Heart right ventricle (tissue), 16 donors: ENCODE data around the gene RIPPLY2. TPM values are rescaled to one million over a fixed set of nuclear protein-coding genes. Genes with fewer than 3 reads are reported as not detected.
A peak's percentile ranks its signal among the peaks of the same experiment; 100 is the strongest.

Experiments
- ATAC-seq, 8 donors: fragments of 200-7000 bp; cut with Tn5 transposase; one replicate each; pipeline ENCODE4 v1.9.1; 2020; ENCODE audit warnings: mild to moderate bottlenecking in 8 of 8, moderate library complexity in 8 of 8, moderate number of reproducible peaks in 1 of 8
- DNase-seq, 2 donors: peaks; one replicate each; pipeline ENCODE4 v3.0.0-alpha.2; 2020
- H3K27ac ChIP-seq, 10 donors: fragments of 200-600 bp; sonication (generic) in 2 of 10; one replicate each; pipeline versions ENCODE4 v1.5.0 to v1.8.0; 2020 to 2022; ENCODE audit warnings: mild to moderate bottlenecking in 3 of 10
- H3K27me3 ChIP-seq, 7 donors: fragments of 200-600 bp; one replicate each; pipeline ENCODE4 v1.8.0; 2021 to 2022; ENCODE audit warnings: mild to moderate bottlenecking in 2 of 7
- H3K36me3 ChIP-seq, 9 donors: fragments of 200-600 bp; sonication (generic) in 1 of 9; one replicate each; pipeline versions ENCODE4 v1.5.0 to v1.8.0; 2020 to 2022; ENCODE audit warnings: mild to moderate bottlenecking in 2 of 9
- H3K4me1 ChIP-seq, 9 donors: fragments of 200-600 bp; sonication (generic) in 1 of 9; one replicate each; pipeline versions ENCODE4 v1.5.0 to v1.8.0; 2020 to 2022; ENCODE audit warnings: mild to moderate bottlenecking in 4 of 9
- H3K4me3 ChIP-seq, 10 donors: fragments of 200-600 bp; sonication (generic) in 2 of 10; one replicate each; pipeline versions ENCODE4 v1.5.0 to v1.8.0; 2020 to 2022; ENCODE audit warnings: mild to moderate bottlenecking in 7 of 10, moderate library complexity in 2 of 10
- H3K9me3 ChIP-seq, 11 donors: fragments of 200-600 bp in 10 of 11; sonication (generic) in 2 of 11; one replicate each; pipeline versions ENCODE4 v1.5.0 to v1.8.0; 2013 to 2022; ENCODE audit warnings: mild to moderate bottlenecking in 2 of 11, control low read depth in 1 of 11, moderate library complexity in 1 of 11
- WGBS, 2 donors: extraction: QIAGEN DNeasy Blood & Tissue Kit; methylation state at CpG; one replicate each; pipeline ENCODE4 v1.1.7; 2013; ENCODE audit warnings: inconsistent platforms in 1 of 2; 5-methylcytosine and 5-hydroxymethylcytosine counted together
- intact Hi-C, 10 donors: fragments of 100-400 bp; cut with DNase I; formaldehyde crosslinking; loops; one replicate each; pipeline versions ENCODE4 v1.11.1 to v1.14.2; 2022
- polyA plus RNA-seq, 2 donors: library from polyadenylated mRNA; stranded (reverse); fragments of 200-250 nt; gene quantifications; one replicate each; pipeline ENCODE4 v1.2.3, GENCODE V29; 2013
- total RNA-seq, 10 donors: library from RNA; stranded (reverse); fragmentation: NEBNext Ultra II Directional in 3 of 10; extraction: Animal tissue kit (Norgen Biotek cat#: 25700) in 3 of 10; gene quantifications; one replicate each; pipeline versions ENCODE4 v1.2.1 to v1.2.4, GENCODE V29; 2021 to 2023
- TF ChIP-seq, protein P1 (sequence below), 9 donors: fragments of 200-600 bp; sonication (generic) in 2 of 9; IDR thresholded peaks; one replicate each; pipeline versions ENCODE4 v1.5.0 to v1.8.0; 2021 to 2022; ENCODE audit warnings: antibody characterized with exemption in 9 of 9, mild to moderate bottlenecking in 5 of 9, moderate library complexity in 1 of 9
- donor health status: Arrhythmogenic right ventricular cardiomyopathy.
- donor health status: ischemic (EF 13 %, LVEDD 7.1; RV severe dilation, severe dysfunction).
- donor health status: healthy with polysubstance abuse.
- donor health status: DM: no; HTN: yes; CAD: no.
- donor health status: DM: no; HTN: no; CAD: no.
- donor health status: ischemic (EF 25% LVEDD 6.9; RV normal size, moderate dysfunction).
- donor health status: ischemic (EF 25% LVEDD 5.7; RV mildly dilated, moderate dysfunction).
- donor health status: healthy.
- donor health status: DM: yes; HTN: yes; CAD: no.
- donor health status: Ischemic cardiomyopathy.
- donor health status: ischemic (EF 35%, LVEDD 5.7; RV mildly dilated, moderate dysfunction).
- donor health status: nonischemic (EF 11% LVEDD 7.7; RV severe dilation, severe dysfunction).
- donor health status: DM: yes; HTN: yes; CAD: no.
- donor health status: PGD.
- donor health status: ischemic (EF 29% LVEDD 5.4; RV normal size, mild dysfunction).
- donor health status: nonischemic (EF 23%, LVEDD 6.1; RV moderate dilation, normal function).

RIPPLY2 gene
- total and polyA plus RNA-seq, 12 donors = 0.17 TPM; not detected in 11

DNA sequence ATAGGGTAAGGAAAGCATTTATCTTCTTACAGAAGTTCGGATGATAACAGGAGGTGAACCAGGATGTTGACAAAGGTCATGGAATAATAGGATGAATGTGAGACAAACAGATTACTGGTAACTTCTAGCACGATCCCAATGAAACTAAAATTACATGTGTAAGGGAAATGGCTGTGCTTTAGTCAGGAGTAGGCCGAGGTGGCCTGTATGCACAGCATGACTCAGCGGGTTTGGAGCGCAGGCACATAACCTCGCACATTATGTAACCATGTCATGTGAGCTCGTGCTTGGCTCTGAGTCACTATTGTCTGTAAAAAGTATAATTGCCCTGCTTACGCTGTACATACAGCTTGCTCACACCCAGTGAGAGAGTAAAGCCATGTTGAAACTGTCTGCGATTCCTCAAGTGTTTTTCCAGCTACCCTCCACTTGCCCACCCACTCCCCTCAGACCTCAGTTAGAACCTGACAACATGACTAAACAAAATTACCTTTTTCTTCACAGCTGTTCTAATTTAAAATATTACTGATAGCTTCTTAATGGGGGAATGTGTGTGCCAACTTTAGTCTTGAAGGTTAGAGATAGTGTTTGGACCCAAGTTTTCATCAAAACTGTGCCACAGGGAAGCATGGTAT lies 14.5 kb downstream of the RIPPLY2 start:
- TF ChIP-seq, protein P1, sequence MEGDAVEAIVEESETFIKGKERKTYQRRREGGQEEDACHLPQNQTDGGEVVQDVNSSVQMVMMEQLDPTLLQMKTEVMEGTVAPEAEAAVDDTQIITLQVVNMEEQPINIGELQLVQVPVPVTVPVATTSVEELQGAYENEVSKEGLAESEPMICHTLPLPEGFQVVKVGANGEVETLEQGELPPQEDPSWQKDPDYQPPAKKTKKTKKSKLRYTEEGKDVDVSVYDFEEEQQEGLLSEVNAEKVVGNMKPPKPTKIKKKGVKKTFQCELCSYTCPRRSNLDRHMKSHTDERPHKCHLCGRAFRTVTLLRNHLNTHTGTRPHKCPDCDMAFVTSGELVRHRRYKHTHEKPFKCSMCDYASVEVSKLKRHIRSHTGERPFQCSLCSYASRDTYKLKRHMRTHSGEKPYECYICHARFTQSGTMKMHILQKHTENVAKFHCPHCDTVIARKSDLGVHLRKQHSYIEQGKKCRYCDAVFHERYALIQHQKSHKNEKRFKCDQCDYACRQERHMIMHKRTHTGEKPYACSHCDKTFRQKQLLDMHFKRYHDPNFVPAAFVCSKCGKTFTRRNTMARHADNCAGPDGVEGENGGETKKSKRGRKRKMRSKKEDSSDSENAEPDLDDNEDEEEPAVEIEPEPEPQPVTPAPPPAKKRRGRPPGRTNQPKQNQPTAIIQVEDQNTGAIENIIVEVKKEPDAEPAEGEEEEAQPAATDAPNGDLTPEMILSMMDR (IDR thresholded peaks at IDR 0.05) = no peak
- peak in 3 of 8 donors; percentile 22 to 62 (median 28) for ATAC-seq
- Histone ChIP-seq H3K27me3 (no peaks in the 10 kb centered on the region), H3K4me1 (peaks cover 0 to 27% (median 0%) of the 10 kb centered on the region in 9 donors), H3K9me3 (no peaks in the 10 kb centered on the region), H3K27ac (peak overlapping the region in 1 of 10 donors; percentile 64), H3K36me3 (peaks cover 0 to 51% (median 7%) of the 10 kb centered on the region in 9 donors), H3K4me3 (no peak overlapping the region)
- 91 to 92% methylated on average over 9 of the region's 9 CpGs for WGBS, 2 donors
- intact Hi-C loops = no loop called here
- DNase-seq = peak in 1 of 2 donors; percentile 19

DNA sequence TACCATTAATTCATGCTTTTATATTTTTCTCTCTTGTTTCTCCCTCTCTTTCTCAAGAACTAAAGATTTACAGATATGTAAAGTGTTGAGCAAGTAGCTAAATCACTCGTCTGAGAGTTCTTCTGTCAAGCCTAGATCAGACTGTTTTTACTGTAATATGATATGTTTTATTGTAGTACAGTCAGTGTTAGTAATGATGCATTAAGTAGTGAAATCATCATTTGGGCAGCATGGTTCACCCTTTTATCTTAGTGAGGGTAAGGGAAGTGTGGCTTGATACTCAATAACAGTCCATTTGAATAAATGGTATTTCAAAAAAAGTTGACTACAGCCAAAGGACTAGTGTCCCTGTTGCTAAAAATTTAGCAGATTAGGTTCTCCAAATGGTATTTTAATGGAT lies 15.5 kb downstream of the RIPPLY2 start:
- H3K4me1 ChIP-seq = peaks cover 0 to 35% (median 0%) of the 10 kb centered on the region in 9 donors
- no peak for ATAC-seq

DNA sequence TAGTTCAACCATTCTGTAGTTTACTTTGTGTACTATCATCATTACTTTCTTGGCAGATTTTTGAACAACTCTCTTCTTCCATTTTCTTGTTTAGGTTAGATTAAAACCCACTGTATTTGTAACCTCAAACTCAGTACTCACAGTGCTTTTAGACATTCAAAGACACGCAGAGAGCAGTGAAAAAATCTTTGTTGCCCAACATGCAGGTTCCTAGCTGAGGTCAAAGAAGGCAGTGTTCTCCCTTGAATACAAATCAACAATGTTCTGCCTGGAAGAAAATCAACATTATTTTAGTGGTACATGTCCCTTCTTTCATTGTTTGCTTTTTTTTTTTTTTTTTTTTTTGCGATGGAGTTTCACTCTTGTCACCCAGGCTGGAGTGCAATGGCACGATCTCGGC lies 17.5 kb downstream of the RIPPLY2 start:
- intact Hi-C loops = no loop called here
- ATAC-seq (no peak), DNase-seq (no peak)
- H3K36me3 ChIP-seq = peaks cover 0 to 35% (median 3%) of the 10 kb centered on the region in 9 donors
- H3K27me3 ChIP-seq = no peaks in the 10 kb centered on the region
- no peak overlapping the region for H3K27ac ChIP-seq
- peaks cover 0 to 36% (median 0%) of the 10 kb centered on the region in 9 donors for H3K4me1 ChIP-seq
- H3K4me3 ChIP-seq = no peak overlapping the region
- WGBS, 2 donors = 88 to 98% methylated on average over 4 of the region's 4 CpGs
- TF ChIP-seq, protein P1 (IDR thresholded peaks at IDR 0.05) = no peak
- no peaks in the 10 kb centered on the region for H3K9me3 ChIP-seq

More for the DNA sequence above, 15.5 kb downstream of the RIPPLY2 start:
- TF ChIP-seq, protein P1 (IDR thresholded peaks at IDR 0.05) = no peak
- no peak overlapping the region for H3K27ac ChIP-seq
- no peaks in the 10 kb centered on the region for H3K9me3 ChIP-seq
- WGBS, 2 donors = 58 to 79% methylated on average over 1 of the region's 1 CpG
- peaks cover 0 to 51% (median 7%) of the 10 kb centered on the region in 9 donors for H3K36me3 ChIP-seq
- H3K4me3 ChIP-seq = no peak overlapping the region
- intact Hi-C loops = no loop called here
- no peaks in the 10 kb centered on the region for H3K27me3 ChIP-seq
- no peak for DNase-seq

DNA sequence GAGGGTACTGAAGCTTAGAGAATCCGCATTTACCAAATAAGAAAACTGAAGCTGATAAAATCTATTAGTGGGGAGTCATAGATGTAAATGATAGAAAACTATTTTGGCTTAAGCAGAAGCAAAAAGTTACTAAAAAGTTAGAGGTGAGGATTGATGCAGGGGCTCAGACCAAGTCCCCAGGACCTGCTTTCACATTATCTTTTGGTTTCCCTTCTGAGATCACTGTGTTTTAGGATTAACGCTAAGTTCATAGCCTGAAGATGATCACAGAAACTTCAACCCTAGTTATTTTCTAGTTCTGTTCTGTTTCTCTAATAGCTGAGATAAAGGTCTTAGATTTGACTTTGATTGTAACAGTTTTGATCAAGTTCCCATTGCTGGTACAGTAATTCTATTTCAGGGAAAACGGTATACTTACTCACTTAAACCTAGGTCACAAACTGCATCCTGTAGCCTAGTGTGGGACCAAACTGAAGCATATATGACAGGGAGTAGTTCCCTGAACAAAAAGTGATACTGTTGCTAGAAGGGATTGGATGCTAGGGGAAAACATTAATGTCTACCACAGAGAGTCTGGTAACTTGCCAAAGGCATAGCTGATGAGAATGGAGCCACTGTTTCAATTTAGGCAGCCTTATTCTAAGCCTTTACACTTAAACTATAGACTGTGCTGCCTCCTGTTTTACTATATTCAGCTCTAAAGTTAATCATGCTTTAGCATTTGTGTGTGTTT lies 19.4 kb downstream of the RIPPLY2 start:
- Histone ChIP-seq H3K4me3 (no peak overlapping the region), H3K27ac (no peak overlapping the region), H3K4me1 (peaks cover 0 to 28% (median 0%) of the 10 kb centered on the region in 9 donors), H3K36me3 (peaks cover 0 to 16% (median 1%) of the 10 kb centered on the region in 9 donors), H3K27me3 (no peaks in the 10 kb centered on the region), H3K9me3 (no peaks in the 10 kb centered on the region)
- DNase-seq (no peak), ATAC-seq (no peak)
- 86 to 91% methylated on average over 3 of the region's 3 CpGs for WGBS, 2 donors
- TF ChIP-seq, protein P1 (IDR thresholded peaks at IDR 0.05) = no peak
- intact Hi-C loops = no loop called here
